ENCODE results near the gene IRX4. TPM values are rescaled to one million over a fixed set of nuclear protein-coding genes. Genes with fewer than 3 reads are reported as not detected.
"Not testable (repeated sequence)": the region's sequence is repeated elsewhere in the genome, so short reads cannot be mapped to it uniquely, and the experiment has no call there.

IRX4 gene
- total RNA-seq, 1 experiment from 2014 or later, result not detected

DNA sequence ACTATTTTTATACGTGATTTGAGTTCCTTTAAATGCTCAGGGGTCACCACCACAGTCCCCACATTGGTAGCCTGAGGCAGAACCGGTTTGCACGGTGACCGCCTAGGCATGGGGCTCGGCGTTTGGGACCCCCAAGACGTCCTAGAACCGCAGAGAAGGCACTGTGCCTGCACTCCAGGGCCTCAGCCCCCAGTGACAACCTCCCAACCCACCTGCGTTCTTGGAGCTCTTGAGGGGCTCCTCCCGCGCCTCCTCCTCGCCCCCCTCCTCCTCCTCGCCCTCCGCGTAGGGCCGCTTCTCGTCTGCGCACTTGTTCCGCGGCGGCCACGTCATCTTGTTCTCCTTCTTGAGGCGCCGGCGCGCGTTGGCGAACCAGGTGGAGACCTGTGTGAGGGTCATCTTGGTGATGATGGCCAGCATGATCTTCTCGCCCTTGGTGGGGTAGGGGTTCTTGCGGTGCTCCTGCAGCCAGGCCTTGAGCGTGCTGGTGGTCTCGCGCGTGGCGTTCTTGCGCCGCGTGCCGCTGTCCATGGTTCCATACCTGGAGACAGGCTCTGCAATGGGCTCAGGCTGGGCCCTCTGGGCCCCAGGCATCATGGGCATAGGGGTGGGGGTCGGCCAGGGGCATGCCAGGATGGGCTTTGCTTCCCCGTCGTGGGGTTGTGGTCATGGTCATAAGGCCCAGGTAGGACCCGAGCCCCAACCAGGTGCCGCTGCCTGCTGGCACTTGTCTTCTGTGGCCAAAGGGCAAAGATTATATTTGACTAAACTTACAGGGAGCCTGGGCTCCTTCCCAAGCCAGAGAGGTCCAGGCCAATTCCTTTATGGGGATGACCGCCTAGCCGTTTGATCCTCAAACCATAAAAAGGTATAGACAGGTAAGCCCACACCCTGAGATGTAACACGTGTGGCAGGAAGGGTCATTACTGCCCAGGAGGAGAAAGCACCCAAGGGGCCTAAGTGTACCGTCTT is 3.1 kb downstream of the IRX4 start:
- DNase-seq (ENCODE audit: low read depth), result no peak

DNA sequence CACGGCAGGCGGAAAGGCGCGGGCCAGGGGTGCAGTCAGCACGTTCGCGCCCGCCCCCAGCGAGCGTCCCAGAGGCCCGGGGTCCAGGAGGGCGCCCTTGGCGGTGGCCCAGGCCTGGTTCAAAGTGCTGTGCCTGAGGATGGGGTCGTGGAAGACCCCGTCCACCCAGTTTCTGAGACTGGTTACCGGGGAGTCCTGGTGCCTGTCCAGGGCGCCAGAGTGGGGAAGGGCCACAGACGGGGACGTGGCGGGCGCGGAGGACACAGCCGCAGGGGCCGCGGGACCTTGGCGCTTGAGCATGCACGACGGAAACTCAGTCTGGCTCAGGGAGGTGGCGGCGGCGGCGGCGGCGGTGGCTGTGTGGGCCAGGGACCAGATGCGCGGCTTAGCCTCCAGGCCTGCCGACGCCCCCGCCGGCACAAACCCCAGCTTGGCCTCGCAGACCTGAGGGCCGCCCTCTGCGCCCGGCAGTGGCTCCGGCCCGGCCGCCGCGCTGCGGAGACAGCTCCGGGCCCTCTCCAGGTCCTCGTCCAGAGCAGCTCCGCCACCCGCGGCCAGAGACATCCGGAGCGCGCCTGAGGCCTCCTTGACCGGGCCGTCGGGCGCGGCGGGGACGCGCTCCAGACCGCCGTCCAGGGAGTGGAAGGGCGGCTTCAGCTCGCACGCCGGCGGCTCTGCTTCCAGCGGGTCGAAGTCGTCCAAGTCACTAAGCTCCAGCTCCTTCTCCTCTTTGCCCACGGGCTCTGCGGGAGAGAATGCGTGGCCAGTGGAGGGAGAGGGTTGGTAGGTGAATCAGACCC is 4.5 kb downstream of the IRX4 start:
- no peak for DNase-seq (ENCODE audit: low read depth)

DNA sequence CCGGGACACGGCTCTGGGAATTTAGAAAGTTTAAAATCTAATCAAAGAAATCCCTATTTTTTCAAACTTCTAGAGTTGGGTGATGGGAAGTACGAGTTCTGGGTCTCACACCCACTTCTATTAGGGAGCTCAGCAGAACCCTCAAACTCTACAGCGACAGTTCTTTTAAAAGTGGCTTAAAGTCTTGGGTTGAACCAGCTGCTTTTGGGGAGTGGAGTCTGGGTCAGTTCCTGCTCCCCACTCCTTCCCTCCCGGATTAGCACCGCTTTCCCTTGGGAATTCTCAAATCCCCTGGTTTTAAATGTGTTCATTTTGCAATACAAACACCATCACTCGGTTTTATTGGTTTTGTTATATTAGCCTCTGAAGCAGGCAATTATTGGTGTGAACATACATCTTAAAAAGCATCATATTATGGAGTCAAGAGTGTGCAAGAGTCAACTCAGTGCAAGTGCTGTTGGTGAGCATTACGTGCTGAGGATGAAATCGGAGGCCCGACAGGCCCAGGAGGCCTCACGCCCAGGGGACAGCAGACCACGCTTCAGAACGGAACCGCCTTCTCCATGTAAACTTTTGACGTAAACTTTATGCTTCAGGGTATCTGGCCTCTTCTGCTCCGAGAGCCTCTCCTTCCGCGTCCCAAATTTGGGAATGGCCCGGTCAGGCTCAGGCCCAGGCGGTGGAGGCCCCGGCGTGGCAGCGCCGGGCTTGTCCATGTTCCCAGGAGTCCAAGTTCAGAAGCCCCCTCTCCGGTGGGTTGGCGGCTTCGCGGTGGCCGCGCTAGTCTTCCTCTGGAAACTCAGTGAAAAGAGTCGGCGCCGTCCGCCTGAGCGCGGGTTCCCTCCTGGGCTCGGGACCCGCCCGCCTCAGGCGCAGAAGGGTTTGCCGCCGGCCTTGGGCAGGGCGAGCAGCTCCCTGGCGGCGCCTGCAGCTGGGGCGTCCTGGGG is 5.3 kb downstream of the IRX4 start:
- no peak for DNase-seq (ENCODE audit: low read depth)

DNA sequence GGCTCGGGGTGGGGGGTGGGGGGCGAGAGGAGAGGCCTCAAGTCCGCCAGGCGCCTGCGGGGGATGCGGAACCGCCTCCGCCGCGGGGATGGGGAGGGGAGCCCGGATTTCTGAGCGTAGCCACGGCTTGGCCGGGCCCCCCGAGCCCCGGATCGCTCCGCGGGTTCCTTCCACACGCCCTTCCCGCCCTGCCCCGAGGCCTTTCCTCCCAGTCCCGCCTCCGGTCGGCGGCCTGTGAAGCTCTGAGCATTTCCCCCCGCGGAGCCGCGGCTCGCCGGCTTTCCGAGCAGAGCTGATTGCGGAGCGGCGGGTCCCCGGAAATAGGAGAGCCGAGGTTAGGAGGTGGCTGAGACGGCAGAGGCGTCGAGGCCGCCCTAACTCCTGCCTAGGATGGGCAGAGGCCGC is 6.1 kb downstream of the IRX4 start:
- no peak for DNase-seq (ENCODE audit: low read depth)

DNA sequence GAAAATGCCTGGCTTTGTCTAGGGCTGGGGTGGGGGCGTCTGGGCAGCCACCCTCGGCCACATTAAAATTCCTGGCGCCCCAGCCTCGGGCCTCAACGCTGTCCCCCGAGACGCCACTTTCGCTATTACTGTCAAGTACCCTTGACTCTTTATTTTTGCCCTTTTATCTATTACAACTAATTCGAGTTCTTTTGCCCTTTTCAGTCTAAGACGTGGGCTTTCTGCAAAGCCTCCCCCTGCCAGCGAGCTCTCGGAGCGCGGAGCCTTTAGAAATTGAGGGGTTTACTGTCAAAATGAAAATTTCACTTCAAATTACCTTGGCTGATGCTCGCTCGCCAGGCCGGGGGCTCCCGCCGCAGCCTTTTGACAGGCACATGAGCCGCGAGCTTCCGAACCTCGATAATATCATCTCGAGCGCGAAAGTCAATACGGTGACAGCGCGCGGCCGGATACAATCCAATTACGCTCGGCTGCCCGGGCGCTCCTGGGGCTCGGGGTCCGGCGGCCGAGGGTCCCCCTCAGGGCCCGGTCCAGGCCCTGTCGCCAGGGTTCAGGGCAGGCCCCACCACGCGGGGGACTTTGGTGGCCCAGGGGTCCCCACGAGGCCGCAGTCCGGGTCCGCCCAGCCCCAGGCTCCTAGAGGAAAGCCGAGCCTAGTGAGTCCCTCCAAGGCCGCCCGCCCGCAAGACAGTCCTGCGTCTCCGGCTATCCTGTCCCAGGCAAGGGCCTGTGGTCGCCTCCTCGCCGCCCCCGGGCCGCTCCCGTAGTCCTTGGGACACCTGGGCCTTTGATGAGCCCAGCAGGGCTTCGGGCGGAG is 6.7 kb downstream of the IRX4 start:
- DNase-seq (ENCODE audit: low read depth), result no peak

DNA sequence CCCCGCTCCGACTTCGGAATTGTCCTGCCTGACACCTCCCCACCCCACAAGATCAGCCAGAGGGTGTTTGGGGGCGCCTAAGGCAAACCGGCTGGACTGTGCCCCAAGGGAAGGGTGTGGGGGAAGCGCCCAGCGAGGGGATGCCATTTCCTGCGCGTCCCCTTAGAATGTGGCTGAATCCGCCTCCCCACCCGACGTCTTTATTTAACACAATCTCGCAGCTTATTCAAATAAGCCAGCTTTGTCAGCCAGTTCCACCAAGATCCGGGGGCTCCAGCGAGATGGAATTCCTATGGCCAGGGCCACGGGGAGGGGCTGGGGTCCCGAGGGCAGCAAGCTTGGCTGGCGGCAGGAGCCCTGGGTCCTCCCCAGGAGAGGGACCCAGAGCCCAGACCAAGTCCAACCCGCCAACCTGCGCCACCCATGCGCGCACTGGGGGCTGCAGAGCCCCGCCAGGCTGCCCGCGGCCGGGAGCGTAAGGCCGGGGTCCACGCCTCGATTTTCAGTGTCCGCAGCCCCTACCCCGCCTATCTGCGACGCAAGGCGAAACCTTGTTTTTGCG is 7.4 kb downstream of the IRX4 start:
- no peak for DNase-seq (ENCODE audit: low read depth)

DNA sequence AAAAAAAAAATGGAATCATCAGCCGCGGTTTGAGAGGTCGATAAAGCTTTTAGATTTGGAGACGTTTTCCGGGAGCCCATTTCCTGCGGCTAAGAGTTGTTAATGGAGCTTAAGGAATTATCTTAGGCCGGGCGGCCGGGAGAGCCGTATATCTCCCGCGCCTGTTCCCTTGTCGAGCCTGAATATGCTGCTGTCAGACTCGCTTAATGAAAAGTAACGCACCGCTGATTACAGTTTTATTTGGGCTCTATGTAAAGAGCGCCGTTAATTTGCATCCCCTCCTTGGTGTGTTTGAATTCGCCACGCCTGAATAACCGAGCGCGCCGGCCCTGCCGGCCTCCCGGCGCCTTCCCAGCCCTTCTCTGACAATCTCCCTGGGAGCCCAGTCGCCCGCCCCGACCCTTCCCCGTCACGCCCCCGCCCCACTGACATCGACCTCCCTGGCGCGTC is 7.9 kb downstream of the IRX4 start:
- peak; percentile 8 for DNase-seq (ENCODE audit: low read depth)

DNA sequence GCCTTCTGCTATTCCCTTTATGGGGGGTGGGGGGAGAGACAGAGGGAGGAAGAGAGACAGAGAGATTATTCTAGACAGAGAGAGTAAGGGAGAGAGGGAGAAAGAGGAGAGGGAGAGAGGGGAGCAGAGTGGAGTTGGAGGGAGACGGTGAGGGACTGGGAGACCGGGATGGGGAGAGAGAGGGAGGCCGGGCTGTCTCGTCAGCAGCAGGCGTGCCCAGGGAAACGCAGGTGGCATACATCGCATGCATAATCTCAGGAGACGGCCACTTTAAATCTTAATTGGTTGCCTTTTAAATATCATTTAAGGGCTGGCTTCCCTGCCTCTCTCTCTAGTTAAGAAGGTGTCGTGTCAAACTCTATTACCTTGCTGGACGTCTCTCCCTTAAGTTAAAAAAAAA is 8.4 kb downstream of the IRX4 start:
- DNase-seq (ENCODE audit: low read depth), result no peak

DNA sequence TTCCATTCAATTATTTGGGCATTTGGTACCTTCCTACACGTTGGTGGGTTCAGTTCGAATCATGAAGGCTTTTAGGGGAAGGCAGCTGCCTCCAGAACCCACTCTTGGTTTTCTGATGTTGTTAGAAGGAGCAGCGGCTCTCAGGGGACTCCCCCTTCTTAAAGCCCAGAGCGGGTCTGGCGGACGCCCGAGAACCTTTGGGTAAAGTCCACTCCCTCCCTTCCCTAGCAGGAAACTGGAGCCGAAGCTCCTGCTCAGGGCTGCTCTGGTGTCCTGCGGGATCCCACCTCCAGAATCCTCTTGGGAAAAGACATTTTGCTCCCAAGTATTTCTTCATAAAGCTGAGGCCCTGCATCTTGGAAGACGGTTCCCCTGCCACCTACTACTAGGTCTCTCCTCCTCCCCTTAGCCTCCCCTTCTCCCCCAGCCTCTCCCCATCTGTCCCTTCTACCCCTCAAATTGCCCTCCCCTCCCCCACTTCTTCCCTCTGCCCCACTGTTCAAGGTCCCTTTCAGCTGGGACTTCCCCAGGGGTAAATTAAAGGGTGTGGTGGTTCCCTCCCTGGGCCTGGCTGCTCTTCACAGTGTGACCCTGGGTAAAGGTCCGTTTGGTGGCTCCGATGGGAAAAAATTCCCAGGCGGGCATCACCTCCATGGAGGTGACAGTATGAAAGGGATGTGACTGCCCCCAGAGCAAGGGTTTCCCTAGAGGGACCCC is 9.3 kb downstream of the IRX4 start:
- DNase-seq (ENCODE audit: low read depth), result no peak

DNA sequence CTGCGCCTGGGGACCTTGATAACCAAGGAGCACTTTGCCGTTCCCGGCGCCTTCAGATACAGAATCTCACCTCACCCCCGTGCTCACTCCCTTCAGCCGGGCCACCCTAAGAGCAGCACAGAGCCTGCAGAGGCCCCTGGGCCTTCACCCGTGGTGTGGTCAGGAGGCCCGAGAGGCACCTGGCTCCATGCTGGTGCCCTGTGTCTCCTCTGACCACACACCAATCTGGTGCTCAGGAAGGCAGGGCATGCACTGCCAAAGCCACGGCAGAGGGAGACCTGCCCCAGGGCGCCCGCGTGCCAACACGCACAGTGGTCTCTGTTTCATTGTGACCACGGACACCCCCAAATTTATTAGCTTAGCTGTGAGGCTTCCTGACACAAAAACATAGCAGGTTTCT is 11.3 kb downstream of the IRX4 start:
- DNase-seq (ENCODE audit: low read depth), result no peak

DNA sequence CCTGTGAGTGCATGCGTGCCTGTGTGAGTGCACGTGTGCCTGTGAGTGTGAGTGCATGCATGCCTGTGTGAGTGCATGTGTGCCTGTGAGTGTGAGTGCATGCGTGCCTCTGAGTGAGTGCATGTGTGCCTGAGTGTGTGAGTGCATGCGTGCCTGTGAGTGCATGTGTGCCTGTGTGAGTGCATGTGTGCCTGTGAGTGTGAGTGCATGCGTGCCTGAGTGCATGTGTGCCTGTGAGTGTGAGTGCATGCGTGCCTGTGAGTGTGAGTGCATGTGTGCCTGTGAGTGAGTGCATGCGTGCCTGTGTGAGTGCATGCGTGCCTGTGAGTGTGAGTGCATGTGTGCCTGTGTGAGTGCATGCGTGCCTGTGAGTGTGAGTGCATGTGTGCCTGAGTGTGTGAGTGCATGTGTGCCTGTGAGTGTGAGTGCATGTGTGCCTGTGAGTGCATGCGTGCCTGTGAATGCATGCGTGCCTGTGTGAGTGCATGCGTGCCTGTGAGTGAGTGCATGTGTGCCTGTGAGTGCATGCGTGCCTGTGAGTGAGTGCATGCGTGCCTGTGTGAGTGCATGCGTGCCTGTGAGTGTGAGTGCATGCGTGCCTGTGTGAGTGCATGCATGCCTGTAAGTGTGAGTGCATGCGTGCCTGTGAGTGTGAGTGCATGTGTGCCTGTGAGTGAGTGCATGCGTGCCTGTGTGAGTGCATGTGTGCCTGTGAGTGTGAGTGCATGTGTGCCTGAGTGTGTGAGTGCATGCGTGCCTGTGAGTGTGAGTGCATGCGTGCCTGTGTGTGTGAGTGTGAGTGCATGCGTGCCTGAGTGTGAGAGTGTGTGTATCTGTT is 12.1 kb downstream of the IRX4 start:
- DNase-seq (ENCODE audit: low read depth), result not testable (repeated sequence)

DNA sequence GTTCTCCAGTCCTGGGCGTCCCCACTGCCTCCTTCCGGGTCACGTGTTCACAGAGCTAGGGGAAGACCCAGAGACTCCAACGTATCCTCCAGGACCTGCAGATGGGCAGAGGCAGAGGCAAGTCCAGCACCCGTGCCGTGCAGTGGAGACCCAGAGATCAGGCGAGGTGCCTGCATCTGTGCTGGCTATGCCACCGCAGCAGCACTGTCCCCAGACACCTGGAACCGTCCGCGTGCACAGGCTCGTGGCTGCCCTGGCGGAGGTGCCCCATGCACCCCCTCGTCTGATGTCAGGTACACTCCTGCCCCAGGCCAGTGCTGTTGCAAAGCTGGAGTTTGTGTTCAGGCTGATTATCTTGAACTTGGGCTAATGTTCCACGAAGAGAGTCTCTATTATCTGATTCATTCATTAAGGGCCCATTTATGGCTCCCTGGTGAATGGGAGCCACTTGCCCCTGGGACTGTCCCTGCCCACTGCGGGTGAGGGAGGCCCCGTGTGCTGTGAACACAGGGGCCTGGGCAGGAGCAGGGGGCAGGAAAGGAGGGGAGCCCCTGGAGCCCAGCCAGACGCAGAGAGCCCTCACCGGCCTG is 13.7 kb downstream of the IRX4 start:
- DNase-seq (ENCODE audit: low read depth), result no peak

DNA sequence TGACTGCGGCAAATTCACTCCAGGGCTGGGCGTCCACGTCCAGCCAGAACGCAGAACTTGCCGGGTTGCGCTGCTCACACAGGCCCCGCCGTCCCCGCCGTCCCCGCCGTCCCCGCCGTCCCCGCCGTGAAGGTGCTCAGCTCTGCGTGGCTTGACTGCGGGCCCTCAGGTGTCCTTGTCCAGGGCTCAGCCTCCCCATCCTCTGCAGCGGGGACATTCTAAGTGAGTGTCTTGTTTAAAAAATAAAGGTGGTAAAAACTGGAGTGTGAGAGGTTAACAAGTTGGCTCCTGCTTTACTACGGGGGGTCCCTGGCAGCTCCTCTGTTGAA is 14.9 kb downstream of the IRX4 start:
- no peak for DNase-seq (ENCODE audit: low read depth)

DNA sequence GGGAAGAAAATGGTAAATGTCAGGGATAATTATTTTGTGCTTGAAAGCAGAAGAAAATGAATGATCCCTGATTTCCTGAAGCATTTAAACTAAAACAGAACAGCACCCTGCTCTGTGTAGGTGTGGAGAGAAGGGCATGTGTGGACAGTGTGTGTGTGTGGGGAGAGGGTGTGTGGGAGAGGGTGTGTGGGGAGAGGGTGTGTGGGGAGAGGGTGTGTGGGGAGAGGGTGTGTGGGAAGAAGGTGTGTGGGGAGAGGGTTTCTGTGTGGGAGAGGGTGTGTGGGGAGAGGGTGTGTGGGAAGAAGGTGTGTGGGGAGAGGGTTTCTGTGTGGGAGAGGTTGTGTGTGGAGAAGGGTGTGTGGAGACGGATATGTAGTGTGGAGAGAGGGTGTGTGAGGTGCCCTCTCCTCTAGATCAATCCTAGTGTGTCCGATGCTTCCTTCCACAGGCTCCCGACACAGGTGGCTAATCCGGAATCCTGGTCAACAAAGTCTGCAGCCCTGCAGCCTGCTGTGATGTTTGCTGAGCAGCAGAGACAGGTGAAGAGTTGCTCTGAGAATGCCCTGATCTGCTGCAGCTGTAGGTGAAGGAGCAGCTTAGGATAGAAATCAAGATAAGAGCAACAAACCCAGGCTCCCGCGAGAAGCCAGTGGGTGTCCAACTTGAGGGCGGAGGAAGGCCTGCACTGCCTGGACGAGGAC is 15.5 kb downstream of the IRX4 start:
- DNase-seq (ENCODE audit: low read depth), result no peak

DNA sequence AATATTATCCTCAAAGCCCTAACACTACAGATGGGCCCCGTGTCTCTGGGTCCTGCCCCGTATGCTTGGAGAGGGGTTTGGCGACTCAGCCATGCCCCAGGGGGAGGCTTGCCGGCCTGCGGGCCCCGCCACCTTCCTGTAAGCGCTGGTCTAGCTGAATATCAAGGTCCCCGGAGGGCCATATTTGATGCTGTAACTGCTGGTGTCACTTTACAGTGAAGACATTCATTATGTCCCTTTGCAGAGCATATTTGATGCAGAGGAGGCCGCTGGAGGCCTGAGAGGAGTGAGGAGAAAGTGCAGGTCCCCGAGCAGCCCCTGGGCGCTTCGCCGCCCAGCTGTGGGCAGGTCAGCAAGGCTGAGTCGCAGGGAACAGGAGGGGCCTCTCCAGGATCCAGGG is 16.8 kb downstream of the IRX4 start:
- no peak for DNase-seq (ENCODE audit: low read depth)

DNA sequence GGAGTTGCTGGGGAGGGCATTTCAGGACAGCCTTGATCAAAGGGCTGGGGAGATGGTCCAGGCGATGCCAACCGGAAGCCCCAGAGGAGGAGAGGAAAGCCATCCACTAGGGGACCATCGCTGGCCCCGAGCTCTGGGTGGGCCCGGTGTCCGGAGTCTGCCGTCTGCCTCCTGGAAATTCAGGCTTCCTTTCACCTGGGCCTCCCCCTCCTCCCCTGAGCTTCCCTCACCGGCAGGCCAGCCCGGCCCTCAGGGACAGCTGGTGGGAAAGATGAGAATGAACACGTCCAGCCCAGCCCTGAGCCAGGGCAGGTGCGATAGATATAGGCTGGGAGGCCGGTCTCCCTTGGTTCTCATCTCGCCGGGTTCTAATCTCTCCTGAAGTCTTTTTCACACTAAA is 17.2 kb downstream of the IRX4 start:
- no peak for DNase-seq (ENCODE audit: low read depth)

DNA sequence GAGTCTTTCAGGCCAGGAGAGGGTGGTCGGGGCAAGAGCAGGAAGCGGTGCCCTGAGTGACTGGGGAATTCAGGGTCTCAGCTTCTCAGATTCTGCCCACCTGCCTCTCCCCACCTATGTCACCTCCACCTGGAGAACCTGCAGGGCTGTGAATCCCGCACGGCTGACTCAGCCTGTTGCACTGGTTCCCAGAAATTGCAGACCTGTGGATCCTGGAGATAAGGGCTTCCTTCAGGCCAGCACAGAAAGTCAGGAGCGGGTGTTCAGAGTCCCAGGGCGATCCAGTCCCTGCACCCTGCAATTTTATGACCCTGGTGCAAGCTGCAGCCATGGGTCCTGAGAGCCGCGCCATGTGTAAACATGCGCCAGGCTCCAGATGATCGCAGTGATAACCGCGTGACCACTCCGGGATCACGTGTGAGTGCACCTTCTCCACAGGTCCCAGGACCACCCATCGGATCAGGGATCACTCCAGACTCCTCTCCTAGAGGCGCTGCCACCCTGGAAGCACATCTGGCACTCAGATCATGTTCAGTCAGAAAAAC is 17.8 kb downstream of the IRX4 start:
- no peak for DNase-seq (ENCODE audit: low read depth)

DNA sequence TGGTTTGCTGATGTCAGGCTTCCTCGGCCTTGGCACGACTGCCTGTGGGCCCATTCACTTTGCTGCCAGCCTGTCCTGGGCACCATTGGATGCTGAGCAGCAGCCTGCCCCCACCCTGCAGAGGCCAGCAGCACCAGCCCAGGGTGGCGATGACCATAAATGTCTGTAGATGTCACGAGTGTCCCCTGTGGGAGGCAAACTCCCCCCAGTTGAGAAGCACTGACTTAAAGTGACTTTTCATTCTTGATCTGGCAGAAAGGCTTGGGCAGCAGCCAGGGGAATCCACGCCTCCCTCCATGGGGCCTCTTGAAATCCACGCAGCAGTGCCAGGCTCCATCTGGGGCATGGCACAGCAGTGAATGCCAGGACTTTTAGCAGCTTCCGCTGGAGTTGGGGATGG is 21.8 kb downstream of the IRX4 start:
- no peak for DNase-seq (ENCODE audit: low read depth)
